GM21737 (cell line): ENCODE data around the gene TNK2.

Experiments used
- ATAC-seq: cut with Tn5 transposase; IDR thresholded peaks from one replicate; pipeline ENCODE4 v1.9.1; 2021; ENCODE audit warnings: mild to moderate bottlenecking, moderate library complexity; ENCODE audit not compliant: unreplicated experiment

The TNK2 gene

DNA sequence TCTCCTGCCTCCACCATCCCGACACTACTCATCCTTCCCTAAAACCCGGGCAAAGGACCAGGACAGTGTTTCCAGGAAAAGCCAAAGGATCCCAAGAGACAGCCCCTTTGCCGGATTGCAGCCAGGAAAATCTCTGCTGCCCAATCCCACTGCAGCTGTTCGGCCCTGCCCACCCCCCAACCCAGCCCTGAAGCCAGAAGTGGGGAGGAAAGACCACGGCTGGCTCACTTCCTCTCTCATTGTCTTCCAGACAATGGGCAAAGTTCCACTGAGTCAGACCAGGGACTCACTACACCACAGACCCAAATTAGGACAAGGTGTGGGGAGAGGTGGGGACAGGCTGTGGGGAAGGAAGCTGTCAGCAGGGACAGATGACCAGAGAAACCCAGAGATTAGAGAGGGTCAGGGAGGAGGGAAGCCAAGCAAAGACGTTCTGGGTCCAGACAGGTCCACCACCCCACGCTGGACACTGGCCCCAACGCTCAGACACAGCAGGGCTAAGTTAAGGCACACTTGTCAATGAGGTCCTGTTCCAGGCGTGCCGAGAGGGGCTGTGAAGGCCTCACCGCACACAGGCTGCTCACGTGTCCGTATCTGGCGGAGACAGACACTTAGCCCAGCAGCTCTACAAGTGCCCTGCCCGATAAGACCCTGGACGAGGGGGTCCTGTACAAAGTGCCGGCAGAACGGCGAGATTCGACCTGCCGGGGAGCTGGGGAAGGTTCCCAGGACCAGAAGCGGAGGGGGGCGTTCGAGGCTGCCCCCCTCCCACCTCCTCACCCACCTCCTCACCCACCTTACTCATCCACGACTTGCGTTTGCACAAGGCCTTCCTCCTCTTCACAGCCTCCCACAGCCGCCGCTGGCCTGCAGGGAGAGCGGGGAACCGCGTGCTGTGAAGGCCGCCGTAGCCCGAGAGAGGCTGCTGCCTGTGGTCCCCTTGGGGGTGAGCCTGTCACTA, 21.9 kb downstream of the TNK2 start:
- no peak for ATAC-seq

DNA sequence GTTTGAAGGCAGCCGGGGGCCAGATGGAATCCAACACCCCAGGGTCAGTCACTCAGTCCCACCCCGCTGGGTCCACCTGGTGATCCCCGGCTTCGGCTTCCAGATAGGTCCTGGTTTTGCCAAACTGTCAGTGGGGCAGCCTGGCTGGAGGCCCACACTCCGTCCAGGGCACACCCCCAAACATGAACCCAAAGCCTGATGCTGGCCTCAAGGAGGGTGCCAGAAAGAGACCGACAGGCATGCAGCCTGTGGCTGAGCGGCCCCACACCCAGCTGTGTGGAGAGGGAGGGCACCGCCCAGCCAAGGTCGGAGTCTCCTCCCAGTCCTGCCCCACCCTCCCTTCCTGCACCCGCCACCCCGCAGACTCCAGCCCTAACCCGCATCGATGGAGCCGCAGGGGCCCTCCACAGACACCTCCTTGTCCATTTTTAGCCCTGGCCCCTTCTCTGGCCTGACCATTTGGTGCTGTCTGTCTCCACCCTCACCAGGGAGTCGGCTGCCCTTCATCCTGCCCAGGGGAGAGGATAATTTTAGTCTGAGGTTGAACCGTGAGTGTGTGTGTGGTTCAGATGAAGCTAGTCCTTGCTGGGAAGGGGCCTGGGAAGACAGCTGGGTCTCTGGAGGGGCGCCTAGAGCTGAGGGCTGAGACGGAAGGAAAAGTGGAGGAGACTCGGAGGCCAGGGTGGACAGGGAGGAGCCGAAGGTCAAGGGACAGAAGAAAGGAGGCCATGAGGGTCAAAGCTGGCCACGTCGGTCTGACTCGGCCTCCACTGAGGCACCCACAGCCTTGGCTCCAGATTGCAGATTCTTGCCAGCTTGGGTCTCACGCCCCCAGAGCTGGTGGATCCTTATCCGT, 23.1 kb downstream of the TNK2 start:
- ATAC-seq: no peak

DNA sequence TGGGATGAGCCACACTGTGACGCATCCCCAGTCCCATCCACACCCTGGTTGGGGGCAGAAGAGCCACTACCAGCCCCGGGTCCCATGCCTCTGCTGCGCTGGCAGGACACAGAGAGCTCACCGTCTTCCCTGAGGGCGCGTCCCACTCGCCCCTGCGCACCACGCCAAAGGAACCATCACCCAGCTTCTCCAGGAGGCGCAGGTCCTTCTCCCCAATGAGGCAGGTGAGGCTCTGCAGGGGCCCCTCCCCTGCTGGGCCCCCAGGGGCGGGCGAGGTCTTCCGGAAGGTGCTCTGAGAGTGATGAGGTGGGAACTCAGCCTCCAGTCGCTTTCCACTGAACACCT, 23.7 kb downstream of the TNK2 start:
- no peak for ATAC-seq

DNA sequence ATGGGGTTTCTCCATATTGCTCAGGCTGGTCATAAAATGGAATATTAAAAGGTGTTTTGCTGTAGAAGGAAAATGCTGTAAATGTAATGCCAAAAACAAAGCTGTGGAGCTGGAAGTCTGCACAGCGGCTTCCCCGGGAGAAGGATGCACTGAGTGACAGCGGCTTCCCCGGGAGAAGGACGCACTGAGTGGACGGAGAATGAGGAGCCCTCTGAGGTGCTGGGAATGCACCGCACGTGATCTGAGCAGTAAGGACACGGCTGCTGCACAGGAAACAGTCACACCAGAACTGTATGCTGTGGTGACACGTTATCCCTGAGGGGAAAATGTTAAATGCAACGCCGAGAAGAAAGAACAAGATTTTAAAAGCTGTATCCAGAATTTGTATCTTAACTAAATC, 24.6 kb downstream of the TNK2 start:
- no peak for ATAC-seq

DNA sequence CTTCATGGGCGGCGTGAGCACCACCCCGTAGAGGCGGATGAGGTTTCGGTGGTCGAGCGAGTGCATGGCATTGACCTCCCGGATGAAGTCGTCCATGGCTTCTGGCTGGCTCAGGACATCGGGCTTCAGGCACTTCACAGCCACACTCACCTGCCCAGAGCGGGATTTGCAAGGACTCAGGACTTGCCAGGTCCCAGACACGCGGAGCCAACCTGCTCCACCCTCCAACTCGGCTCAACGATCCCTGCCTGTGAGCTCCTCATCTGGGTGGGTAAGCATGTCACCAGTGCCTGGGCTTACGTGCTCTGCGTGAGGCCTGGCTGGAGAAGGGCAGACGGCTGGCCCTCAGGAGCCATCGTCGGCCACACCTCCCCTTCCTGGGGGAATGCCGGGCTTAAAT, 25.2 kb downstream of the TNK2 start:
- no peak for ATAC-seq

DNA sequence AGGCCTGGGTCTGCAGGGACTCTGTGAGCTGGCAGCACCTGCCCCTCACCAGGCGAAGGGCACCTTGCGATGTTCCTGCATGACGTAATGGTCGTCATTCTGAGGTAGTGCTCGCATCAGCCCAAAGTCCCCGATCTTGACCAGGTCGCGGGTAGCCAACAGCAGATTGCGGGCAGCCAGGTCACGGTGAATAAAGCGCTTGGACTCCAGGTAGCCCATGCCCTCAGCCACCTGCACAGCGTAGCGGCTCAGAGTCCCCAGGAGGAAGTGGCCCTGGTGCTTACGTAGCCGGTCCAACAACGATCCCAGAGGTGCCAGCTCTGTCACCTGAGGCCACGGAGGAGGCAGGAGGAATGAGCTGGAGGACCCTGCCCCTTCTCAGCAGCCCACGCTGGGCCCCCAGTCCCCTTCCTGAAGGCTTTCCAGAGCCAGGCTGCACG, 26.3 kb downstream of the TNK2 start:
- ATAC-seq: no peak

DNA sequence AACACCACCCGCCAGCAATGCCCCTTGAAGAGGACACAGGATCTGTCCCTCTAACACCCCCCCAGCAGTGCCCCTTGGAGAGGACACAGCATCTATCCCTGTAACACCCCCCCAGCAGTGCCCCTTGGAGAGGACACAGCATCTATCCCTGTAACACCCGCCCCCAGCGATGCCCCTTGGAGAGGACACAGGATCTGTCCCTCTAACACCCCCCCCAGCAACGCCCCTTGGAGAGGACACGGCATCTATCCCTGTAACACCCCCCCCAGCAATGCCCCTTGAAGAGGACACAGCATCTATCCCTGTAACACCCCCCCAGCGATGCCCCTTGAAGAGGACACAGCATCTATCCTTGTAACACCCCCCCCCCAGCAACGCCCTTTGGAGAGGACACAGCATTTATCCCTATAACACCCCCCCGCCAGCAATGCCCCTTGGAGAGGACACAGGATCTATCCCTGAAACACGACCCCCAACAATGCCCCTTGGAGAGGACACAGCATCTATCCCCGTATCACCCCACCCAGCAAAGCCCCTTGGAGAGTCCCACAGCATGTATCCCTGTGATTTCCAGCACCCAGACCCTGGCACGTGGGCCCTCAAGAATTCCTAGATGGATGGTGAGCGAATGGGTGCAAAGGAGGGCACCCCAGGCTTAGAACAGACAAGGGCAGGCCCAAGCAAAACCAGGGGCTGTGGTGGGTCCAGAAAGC, 26.9 kb downstream of the TNK2 start:
- ATAC-seq: no peak

DNA sequence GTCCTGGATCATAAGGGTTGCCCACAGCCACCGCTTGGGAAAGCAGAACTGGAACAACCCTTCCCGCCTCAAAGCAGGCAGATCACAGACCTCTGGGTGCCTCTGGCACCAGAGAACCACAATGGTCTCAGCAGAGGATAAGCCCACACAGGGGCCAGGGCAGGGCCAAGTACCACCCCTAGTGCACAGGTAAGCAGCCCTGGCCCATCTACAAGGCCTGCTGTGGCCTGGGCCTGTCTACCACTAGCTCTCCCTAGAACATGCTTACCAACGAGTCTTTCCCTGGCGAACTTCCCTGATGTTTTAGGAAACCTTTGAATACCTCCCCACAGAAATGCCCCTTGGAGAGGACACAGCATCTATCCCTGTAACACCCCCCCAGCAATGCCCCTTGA, 28.3 kb downstream of the TNK2 start:
- ATAC-seq: no peak

DNA sequence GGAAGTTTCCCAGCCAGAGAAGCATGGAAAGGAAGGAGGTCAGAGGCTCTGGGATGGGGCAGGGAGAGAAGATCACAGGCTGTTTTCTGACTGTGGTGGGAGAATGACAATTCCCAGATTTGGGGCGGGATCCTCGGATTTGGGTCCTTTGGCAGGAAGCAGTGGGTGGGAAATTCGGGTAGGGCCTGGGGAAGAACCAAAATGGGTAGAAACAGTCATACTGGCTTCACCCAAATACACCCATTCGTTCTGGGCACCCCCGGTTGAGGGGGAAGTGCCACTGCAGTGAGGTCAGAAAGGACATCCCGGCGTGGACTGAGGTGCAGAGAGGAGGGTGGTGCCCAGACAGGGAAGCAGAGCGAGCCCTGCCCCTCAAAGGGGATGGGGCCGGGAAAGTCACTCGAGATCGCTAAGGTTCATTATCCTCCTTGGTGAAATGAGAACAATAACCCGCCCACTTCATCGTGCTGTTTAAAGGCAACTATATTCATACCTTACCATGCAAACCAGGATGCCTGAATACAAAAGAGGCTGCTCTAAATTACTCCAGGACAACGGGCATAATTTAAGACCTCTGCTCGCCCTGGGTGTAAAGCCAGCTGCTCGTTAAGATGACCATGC, 28.8 kb downstream of the TNK2 start:
- ATAC-seq: no peak

DNA sequence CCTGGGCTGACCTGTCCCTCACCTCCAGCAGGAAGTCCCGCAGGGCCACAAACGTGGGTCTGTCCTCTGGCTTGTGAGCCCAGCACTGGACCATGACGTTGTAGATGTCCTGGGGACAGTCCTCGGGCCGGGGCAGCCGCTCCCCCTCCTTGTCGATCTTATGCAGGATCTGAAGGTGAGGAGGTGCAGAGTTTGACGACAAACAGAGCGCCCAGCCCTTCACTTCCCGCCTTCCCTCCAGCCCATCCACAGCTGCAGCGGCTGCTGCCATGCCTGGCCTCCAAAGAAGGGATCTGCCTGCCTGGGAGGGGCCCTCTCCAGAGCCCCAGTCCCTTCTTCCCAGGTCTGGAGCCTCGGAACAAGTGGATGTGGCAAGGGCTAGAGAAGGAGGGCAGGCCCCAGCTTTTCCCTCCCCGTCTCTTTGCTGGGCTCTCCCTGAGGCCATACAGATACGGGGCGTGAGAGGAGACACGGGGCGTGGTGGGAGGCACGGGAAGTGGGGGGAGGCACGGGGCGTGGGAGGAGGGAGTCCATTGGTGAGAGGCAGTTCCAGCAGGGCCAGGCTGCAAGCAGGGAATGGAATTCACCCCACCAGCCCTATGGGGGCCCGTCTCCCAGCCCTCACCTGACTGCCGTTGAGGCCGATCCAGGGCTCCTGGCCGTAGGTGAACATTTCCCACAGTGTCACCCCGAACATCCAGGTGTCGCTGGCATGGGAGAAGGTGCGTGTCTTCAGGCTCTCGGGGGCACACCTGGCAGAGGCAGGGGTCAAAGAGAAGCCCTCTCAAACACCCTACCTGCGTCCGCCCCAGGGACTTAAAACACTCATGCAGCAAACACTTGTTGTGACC, 29.7 kb downstream of the TNK2 start:
- no peak for ATAC-seq

DNA sequence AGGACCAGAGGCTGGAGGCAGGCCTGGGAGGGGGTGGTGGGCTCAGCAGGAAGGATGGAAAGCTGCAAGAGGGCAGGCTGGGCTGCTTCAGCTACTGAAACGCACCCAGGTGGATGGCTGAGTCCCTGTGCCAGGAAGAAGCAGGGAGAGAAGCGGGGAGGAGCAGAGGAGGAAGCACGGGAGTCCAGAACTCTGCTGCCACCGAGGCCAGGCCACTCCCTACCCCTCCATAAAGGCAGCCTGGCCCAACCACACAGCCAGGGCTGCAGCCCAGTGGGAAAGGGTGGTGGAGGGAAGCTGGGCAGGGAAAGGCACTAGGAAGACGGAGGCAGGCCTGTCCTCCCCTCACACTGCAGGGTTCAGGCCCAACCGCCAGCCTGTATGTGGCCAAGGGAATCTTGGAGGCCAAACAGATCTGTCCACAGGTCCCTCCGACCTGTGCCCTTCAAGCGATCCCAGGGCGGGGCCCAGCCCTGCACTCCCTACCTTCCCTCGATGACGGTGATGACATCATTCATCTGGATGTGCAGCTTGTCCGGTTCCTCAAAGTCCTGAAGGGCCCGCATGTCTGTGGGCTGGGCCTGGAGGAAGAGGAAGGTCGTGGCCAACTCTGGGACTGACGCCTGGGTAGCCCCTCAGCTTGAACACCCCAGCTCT, 30.5 kb downstream of the TNK2 start:
- no peak for ATAC-seq

DNA sequence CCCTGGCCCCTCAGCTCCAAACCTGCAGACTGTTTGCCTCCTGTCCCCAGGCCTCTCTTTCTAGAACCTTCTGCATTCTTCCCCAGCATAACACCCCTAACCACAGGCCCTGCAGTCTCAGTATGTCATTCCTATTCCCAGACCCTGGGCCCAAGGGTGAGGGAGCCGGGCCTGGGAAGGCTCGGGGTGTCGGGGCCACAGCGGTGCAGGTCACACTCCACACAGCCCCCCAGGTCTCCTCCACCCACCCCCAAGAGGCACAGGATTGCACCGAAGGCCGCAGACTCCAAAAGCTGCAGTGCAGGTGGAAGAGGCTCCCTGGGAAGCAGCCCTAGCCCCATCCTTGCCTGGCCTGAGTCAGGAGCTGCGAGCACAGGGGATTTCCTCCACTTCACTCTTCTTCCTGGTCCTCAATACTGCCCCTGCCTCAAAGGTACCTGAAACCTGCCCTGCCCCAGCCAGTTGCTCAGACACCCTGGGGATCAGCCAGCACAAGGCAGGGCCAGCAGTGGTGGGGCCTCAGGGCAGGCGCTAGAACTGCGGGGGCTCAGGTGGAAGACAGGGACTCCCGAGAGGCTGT, 31.1 kb downstream of the TNK2 start:
- no peak for ATAC-seq

DNA sequence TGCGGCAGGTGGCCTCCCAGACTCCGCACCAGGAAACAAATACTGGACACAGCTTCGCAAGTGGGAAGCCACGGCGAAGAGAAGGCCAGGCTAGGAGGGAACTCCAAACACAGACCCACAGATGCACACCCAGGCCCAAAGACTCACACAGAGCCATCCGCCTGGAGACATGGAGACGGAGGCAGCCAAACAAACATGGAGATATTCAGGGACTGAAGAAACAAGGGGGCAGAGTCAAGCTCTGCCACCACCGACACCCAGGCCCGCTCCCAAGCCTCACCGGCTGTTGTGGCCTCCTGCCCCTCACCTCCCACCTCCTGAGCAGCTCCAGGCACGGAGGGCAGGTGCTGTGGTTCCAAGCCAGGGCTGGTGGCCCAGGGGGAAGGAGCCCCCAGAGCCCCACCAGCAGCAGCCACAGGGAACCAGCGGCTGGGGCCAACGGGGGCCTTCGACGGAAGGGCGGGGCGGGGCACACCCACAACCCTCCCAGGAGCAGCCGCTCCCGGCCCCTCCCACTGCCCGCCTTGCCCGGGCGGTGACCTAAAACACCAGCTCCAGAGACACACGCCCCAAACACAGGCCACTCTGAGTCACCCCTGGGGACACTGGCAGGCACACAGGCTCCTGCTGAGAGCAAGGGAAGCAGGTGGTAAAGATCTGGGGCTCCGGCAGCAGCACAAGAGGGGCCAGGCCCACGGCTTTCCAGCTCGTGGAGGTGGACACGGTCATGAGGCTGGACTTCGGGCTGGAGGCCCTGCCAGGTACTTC, 31.9 kb downstream of the TNK2 start:
- ATAC-seq: no peak

DNA sequence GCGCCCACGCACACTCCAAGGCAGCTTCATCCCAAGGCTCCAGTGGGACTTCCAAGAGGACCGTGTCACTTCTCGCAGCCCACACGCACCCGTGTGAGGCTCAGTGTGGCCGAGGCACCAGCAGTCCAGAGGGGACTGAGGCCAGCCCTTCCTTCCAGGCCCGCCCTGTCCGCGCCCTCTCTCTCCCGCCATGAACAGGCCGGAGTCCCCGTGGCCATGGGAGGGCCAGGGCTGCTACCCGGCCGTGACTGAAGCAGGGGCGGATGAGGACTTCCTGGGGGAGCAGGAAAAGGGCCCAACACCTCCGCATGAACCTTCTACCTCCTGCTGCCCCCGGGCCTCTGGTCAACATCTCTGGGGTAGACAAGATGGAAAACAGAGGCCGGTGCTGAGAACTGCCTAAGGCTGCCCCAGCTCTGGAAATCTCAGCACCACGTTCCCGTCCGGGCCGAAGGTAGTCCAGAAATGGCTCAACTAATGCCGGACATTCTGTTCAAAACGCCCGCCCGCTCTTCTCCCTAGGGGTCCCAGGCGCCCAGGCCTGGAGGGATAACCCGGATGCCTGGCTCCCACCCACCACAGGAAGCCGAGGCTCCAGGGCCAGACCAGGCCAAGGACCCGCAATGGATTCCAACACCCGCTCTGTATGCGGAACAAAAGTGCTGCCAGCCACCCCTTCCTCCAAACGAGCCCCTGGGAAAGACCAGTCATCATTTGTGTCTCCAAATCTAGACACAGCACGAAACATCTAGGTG, 32.7 kb downstream of the TNK2 start:
- ATAC-seq: no peak

DNA sequence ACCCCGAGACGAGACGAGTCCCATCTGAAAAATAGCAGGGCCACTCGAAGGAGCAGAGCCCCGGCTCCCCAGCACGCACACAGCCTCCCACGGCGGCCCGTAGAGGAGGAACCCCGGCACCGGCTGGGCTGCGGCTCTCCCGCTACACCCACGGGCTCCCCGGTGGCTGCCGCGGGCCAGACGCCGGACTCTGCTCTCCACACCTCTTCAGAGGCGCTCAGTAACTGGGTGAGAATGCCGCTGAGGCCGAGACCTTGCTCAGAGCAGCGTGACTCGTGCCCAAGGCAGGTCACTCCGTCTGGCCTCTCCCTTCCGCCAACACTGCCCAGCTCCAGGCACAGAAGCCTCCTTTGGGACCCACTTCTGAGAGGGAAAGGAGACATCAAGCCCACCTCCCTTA, 34.4 kb downstream of the TNK2 start:
- no peak for ATAC-seq

DNA sequence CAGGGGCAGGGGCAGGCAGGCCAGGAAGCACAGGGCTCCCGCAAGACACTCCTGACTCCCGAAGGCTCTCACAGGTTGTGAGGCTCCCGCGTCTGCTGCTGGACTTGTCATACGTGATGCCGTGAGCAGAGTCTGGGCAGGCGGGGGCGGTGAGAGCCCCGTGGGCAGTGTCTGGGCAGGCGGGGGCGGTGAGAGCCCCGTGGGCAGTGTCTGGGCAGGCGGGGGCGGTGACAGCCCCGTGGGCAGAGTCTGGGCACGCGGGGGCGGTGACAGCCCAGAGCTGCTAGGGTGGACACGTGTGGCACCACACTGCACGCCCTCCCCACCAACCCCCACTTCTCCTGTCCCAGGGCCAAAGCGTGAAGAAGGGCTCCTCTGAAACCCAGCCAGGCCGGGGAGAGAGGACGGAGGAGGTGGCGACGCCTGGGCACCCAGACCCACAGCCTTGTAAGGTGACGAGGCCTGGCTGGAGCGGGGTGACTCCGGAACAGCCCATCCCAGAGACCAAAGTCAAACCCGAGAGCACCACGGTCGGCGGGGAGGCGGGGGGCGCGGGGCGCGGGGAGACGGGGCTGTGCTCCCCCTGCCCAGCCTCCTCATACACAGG, 35.0 kb downstream of the TNK2 start:
- ATAC-seq: no peak

DNA sequence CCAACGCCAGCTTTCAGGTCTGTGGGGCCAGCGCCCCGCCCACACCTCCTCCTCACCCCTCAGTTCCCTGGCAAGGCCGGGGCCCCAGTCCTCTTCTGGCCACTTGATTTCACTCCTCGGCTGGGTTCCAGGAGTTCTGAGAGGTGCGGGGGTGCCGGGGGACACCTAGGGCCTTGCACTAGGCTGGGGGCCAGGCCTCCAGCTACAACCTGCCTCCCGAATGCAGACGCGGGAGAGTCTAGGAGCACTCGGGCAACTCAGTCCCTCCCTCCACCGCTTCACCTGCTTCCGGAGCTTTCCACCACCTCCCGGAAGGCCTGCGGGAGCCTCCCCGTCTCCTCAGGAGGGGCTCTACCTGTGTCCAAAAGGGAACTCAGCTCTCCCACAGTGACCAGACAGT, 35.6 kb downstream of the TNK2 start:
- no peak for ATAC-seq
